Cardiac muscle cell (in vitro differentiated cells and primary cell): ENCODE measurements around the gene CMSS1. TPM values are rescaled to one million over a fixed set of nuclear protein-coding genes. Genes with fewer than 3 reads are reported as not detected.

ENCODE experiments used
- DNase-seq, 2 donors: peaks; one replicate each; pipeline versions ENCODE4 v3.0.0 to v3.0.0-alpha.2; 2010 to 2017; ENCODE audit warnings: low read depth in 1 of 2, low spot score in 1 of 2
- H3K27ac ChIP-seq: fragments of 200-600 bp; sonication (generic); 2 replicates; pipeline ENCODE4 v1.5.1; 2016
- H3K27me3 ChIP-seq: fragments of 200-600 bp; sonication (generic); 2 replicates; pipeline ENCODE4 v1.6.0; 2016; ENCODE audit warnings: control low read depth
- H3K36me3 ChIP-seq: fragments of 200-600 bp; sonication (generic); 2 replicates; pipeline ENCODE4 v1.5.1; 2016; ENCODE audit warnings: control low read depth
- H3K4me1 ChIP-seq: fragments of 200-600 bp; sonication (generic); 2 replicates; pipeline ENCODE4 v1.8.1; 2017; ENCODE audit warnings: low read depth, mild to moderate bottlenecking, mixed run types
- H3K4me3 ChIP-seq: fragments of 200-600 bp; sonication (generic); 2 replicates; pipeline ENCODE4 v1.5.1; 2016; ENCODE audit warnings: mild to moderate bottlenecking
- H3K9me3 ChIP-seq: fragments of 200-600 bp; sonication (generic); 2 replicates; pipeline ENCODE4 v1.5.1; 2017; ENCODE audit warnings: low read depth, mild to moderate bottlenecking, control low read depth
- polyA plus RNA-seq: library from polyadenylated mRNA; unstranded; fragments of >200 nt; fragmentation: Nextera tagmentation; extraction: Ambion mirVana; gene quantifications from 2 replicates; pipeline ENCODE4 v1.2.1, GENCODE V29; 2016
- total RNA-seq: library from RNA; depleted of rRNA; stranded (reverse); fragments of >200 nt; gene quantifications from 2 replicates; pipeline ENCODE4 v1.2.3, GENCODE V29; 2016
- TF ChIP-seq, protein P1 (sequence below): IDR thresholded peaks from 2 replicates; pipeline ENCODE4 v1.5.1; 2012; ENCODE audit warnings: low read depth, mild to moderate bottlenecking, low read length

The CMSS1 gene
- total and polyA plus RNA-seq, 2 experiments from 2014 or later: 13.1 to 32.9 TPM

DNA sequence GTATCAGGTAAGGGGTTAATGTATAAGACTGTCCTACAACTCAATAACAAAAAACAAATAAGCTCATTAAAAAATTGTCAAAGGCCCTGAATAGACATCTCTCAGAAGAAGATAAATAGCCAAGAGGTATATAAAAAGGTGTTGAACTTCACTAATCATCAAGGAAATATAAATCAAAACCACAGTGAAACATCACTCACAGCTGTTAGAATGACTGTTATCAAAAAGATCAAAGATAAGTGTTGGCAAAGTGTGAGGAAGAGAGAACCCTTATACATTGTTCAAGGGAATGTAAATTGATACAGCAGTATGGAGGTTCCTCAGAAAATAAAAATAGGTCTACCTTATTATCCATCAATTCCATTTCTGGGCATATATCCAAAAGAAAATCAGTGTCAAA, 201.1 kb downstream of the CMSS1 start:
- DNase-seq: no peak
- H3K36me3 ChIP-seq: no peaks in the 10 kb centered on the region
- TF ChIP-seq, protein P1, sequence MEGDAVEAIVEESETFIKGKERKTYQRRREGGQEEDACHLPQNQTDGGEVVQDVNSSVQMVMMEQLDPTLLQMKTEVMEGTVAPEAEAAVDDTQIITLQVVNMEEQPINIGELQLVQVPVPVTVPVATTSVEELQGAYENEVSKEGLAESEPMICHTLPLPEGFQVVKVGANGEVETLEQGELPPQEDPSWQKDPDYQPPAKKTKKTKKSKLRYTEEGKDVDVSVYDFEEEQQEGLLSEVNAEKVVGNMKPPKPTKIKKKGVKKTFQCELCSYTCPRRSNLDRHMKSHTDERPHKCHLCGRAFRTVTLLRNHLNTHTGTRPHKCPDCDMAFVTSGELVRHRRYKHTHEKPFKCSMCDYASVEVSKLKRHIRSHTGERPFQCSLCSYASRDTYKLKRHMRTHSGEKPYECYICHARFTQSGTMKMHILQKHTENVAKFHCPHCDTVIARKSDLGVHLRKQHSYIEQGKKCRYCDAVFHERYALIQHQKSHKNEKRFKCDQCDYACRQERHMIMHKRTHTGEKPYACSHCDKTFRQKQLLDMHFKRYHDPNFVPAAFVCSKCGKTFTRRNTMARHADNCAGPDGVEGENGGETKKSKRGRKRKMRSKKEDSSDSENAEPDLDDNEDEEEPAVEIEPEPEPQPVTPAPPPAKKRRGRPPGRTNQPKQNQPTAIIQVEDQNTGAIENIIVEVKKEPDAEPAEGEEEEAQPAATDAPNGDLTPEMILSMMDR: no peak

DNA sequence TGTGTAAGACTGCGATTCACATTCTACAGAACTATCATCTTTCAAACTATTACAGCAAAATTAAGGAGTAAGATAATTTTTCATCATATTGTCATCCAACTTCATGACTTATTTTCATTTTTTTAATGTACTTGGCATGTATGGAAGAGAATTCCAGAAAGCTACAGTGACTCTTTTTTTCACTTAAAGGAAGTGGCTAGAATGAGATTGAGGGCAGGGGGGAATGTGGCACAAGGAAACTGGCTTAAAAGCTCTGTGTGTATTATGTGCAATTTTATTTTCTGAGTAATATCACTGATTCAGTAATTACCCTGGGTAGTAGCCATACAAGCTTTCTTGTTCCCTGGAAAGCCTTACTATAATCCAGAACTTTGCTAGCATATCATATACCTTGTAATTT, 202.1 kb downstream of the CMSS1 start:
- TF ChIP-seq, protein P1: no peak
- Histone ChIP-seq H3K27ac (no peak overlapping the region), H3K4me3 (no peak overlapping the region), H3K36me3 (no peaks in the 10 kb centered on the region), H3K4me1 (no peaks in the 10 kb centered on the region), H3K9me3 (no peaks in the 10 kb centered on the region), H3K27me3 (no peaks in the 10 kb centered on the region)
- peak in 1 of 2 donors; percentile 36 for DNase-seq

More for the DNA sequence above, 201.1 kb downstream of the CMSS1 start:
- Histone ChIP-seq H3K27me3 (no peaks in the 10 kb centered on the region), H3K4me1 (no peaks in the 10 kb centered on the region), H3K27ac (no peak overlapping the region), H3K9me3 (no peaks in the 10 kb centered on the region), H3K4me3 (no peak overlapping the region)

DNA sequence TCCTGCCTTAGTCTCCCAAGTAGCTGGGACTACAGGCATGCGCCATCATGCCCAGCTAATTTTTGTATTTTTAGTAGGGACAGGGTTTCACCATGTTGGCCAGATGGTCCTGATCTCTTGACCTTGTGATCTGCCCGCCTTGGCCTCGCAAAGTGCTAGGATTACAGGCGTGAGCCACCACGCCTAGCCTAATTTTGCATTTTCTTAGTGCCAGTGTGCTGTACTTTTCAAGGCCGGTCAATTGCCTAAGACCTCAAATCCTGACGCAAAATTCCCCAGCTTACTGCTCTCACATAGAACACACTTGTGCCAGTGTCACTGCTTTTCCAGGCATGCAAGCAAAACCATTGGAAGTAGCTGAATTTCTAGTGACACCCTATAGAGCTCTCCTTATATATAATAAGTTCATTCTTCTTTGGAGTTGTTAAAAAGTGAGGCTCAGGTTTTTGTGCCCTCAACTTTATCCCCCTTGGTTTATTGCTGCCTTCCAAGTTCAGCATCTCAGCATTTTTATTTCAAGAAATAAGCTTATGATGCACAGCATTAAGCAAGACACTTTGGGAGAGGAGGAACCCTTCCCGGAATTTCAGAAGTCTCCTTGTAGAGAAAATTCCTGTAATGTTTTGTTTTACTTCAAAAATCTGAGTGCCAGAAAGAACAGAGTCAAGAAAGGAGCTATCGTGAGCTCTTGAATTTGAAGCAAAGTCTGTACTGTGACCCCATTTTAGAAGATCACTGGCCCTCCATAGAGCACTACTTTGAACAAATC, 203.4 kb downstream of the CMSS1 start:
- TF ChIP-seq, protein P1: no peak

DNA sequence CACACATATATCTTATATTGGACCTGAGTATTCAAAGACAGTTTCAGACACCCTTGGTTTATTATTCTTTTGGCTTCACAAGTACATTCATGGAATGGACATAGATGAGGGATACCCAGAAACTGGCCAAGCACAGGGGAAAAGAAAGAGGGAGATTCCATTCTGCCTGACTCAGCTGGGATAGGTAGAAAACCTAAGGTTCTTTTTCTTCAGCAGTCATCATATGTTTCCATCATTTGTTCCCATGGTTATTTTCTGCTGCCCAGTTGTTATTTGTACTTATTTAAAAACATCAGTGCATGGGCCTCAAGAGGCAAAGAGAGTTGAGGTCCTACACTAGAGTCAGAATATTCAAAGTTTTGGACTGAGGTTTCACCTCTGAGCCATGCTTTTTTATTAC, 204.8 kb downstream of the CMSS1 start:
- no peak for DNase-seq
- H3K4me3 ChIP-seq: no peak overlapping the region
- H3K27me3 ChIP-seq: no peaks in the 10 kb centered on the region
- H3K36me3 ChIP-seq: no peaks in the 10 kb centered on the region
- no peaks in the 10 kb centered on the region for H3K4me1 ChIP-seq
- TF ChIP-seq, protein P1: no peak
- H3K9me3 ChIP-seq: no peaks in the 10 kb centered on the region
- H3K27ac ChIP-seq: no peak overlapping the region

More for the DNA sequence above, 203.4 kb downstream of the CMSS1 start:
- DNase-seq: peak in 1 of 2 donors; percentile 51
- no peak overlapping the region for H3K27ac ChIP-seq
- H3K4me3 ChIP-seq: no peak overlapping the region
- no peaks in the 10 kb centered on the region for H3K4me1 ChIP-seq
- no peaks in the 10 kb centered on the region for H3K36me3 ChIP-seq
- no peaks in the 10 kb centered on the region for H3K27me3 ChIP-seq
- H3K9me3 ChIP-seq: no peaks in the 10 kb centered on the region

DNA sequence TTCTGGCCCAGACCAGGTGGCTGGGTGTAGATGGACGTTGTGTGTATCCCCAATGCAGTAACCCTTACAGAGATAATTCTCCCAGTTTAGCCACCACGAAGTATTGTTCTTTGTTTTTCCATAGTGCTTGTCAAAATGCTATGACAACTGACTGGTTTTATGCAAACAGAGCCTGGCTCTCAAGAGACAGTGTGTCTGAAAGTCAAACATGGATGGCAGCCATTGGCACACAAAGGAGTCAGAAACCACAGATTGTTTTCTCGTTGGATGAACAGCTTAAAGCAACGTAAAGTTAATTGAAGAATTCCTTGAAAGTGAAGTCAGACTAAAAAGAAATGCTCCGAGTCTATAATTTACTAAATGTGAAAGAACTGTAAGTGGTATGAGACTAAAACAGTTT, 205.5 kb downstream of the CMSS1 start:
- Histone ChIP-seq H3K27ac (no peak overlapping the region), H3K27me3 (no peaks in the 10 kb centered on the region), H3K9me3 (no peaks in the 10 kb centered on the region), H3K36me3 (no peaks in the 10 kb centered on the region), H3K4me1 (no peaks in the 10 kb centered on the region), H3K4me3 (no peak overlapping the region)
- TF ChIP-seq, protein P1: no peak
- DNase-seq: peak in 1 of 2 donors; percentile 34
